HS-5 (cell line): ENCODE measurements around the gene ZNF556.
"Not testable (repeated sequence)": the region's sequence is repeated elsewhere in the genome, so short reads cannot be mapped to it uniquely, and the experiment has no call there.

ENCODE experiments used
- DNase-seq: peaks from one replicate; pipeline ENCODE4 v3.0.0-alpha.2; 2012; ENCODE audit warnings: low read depth

The ZNF556 gene

GRCh38 chr19:2853015-2853606, 14.0 kb upstream of the ZNF556 start:
- no peak for DNase-seq

DNA sequence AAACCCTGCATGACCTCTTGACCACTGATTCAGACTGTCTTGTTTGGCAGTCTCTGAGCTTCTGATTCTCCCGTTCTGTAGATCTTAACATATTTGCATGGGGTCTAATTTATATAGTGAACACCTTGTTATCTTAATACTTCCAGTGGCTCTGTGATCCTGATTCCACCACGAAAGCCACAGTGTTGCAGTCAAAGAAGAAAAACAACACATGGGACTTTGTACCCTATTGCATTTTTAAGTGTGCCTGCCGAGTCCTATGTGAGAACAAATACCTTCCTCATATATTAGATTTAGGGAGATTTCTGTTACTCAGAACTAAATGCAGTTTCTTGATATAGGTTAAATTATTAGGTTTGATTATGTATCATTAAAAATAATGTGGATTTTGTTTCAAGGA, 12.3 kb upstream of the ZNF556 start:
- no peak for DNase-seq

GRCh38 chr19:2856457-2857050, 10.6 kb upstream of the ZNF556 start:
- no peak for DNase-seq

DNA sequence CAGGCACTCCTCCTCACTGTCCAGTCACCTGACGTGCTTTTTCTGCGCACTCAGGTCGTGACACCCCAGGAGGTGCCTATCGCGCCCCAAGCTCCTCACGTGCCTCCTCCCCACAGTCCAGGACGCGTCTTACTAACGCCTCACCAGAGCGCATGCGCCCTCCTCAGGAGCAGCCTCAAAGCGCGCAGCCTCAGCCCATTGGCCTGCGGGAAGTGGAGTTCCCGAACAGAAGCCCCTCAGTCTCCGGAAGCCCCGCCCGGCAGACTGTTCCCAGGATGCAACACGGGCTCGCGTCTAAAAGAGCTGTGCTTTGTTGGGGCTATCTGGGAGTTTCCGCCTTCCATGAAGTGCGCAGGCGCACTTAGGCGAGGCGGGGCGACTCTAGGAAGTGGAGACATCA, 8.3 kb upstream of the ZNF556 start:
- no peak for DNase-seq

DNA sequence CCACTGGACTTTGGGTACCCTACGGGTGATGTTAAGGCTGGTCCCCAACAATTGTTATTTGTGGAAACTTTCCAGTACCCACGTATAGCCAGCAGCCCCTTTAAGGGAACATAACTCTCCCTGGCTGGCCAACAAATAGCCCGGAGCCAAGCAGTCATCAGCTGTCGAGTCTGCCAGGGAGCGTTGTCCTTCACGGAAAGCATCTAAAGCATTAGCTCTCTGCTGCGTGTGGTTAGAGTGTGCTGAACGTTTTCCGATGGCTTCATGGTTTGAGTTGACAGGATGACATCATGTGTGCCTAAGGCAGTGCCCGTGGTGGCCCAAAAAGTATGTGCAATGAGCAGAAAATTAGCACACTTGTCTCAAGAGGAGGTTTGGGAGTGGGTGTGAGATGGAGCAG, 3.3 kb upstream of the ZNF556 start:
- no peak for DNase-seq

GRCh38 chr19:2865334-2866100, 1.6 kb upstream of the ZNF556 start:
- DNase-seq = no peak

DNA sequence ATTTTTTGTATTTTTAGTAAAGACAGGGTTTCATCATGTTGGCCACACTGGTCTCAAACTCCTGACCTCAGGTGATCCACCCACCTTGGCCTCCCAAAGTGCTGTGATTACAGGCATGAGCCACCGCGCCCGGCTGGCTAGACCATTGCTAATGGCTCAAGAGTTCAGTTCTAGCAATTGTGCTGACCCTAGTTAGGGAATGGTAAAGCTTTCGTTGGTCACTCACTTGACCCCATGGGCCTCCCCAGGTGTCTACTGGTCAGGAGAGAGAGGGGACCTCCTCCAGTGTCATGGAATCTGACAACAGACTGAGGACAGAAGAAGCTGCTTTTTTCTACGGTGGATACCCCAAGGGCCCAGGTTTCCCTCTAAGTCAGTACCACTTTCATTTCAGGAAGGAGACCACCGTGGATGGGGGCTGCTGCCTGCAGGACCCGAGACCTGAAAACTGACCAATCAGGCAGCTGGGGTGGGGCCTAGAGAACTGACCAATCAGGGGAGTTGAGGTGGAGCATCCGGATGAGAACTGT, 575 bp upstream of the ZNF556 start:
- no peak for DNase-seq

DNA sequence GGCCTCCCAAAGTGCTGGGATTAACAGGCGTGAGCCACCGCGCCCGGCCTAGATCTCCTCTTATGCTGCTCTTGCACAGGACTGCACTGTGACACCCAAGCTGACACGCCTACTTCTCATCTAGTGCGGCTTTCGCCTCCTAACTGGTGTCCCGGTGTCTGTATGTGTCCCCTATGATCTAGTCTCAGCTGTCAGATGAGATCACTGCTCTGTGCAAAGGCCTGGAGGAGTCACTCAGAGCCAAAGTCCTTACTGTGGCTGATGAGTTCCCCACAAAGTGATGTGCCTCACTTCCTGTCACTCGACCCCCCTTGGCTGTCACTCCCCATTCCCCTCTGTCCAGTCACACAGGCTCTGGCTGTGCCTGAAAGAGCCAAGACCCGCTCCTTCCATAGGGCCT, 2.5 kb downstream of the ZNF556 start:
- DNase-seq = no peak

DNA sequence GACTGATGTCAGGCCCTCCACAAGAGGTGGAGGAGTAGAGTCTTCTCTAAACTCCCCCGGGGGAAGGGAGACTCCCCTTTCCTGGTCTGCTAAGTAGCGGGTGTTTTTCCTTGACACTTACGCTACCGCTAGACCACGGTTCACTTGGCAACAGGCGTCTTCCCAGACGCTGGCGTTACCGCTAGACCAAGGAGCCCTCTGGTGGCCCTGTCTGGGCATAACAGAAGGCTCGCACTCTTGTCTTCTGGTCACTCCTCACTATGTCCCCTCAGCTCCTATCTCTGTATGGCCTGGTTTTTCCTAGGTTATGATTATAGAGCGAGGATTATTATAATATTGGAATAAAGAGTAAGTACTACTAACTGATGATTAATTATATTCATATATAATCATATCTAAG, 5.0 kb downstream of the ZNF556 start:
- not testable (repeated sequence) for DNase-seq

DNA sequence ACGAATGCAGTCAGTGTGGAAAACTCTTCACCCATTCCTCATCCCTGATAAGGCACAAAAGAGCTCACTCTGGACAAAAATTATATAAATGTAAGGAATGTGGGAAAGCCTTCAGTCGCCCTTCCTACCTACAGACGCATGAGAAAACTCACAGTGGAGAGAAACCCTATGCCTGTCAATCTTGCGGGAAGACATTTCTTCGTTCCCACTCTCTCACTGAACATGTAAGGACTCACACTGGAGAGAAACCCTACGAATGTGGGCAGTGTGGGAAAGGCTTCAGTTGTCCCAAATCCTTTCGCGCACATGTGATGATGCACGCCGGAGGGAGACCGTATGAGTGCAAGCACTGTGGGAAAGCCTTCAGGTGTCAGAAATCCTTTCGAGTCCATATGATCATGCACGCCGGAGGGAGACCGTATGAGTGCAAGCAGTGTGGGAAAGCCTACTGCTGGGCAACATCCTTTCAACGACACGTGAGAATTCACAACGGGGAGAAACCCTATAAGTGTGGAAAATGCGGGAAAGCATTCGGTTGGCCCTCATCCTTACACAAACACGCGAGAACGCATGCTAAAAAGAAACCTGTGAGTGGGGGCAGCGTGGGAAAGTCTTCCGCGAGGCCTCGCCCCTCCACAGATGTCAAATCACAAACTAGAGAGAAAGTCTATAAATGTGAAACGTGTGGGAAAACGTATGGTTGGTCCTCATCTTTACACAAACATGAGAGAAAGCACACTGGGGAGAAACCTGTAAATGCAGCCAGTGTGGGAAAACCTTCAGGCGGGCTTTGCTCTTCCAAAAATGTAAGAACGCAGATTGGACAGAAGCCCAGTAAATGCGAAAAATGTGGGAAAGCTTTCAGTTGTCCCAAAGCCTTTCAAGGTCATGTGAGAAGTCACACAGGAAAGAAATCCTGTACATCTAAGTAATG, 10.5 kb downstream of the ZNF556 start:
- no peak for DNase-seq

GRCh38 chr19:2883686-2884439, 16.7 kb downstream of the ZNF556 start:
- no peak for DNase-seq

GRCh38 chr19:2885736-2886135, 18.6 kb downstream of the ZNF556 start:
- DNase-seq = no peak

DNA sequence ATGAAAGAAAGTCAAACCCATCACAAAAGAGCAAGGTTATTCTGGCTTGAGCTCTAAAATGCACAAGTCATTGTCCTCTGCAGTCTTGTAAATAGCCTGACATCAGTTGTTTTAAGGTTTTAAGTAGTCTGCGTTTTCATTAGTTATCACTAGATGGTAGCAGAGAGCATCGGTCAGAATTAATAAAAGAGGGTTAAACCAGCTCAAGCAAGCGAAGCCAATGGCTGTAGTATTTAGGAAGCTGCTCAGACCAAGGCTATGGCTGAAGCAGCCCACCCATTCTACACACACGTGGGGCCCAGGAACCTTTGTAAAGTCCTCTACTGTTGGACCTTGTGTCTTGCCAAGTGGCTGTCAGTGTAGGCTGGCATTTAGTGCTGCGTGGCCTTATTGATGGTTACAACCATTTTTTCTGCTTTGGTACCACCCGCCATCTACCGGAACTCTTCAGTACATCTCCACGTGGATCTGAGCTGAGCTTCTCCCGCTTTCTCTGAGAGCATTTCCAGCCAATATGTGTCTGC, 20.3 kb downstream of the ZNF556 start:
- DNase-seq = peak; percentile 56

GRCh38 chr19:2888731-2889224, 21.6 kb downstream of the ZNF556 start:
- DNase-seq = no peak

GRCh38 chr19:2890531-2890930, 23.4 kb downstream of the ZNF556 start:
- DNase-seq = not testable (repeated sequence)

GRCh38 chr19:2896694-2897093, 29.6 kb downstream of the ZNF556 start:
- DNase-seq = no peak

GRCh38 chr19:2900296-2901252, 33.4 kb downstream of the ZNF556 start, which contains the start of gene ZNF57:
Gene ZNF57 (plus strand): TSS chr19:2900928. CDS start chr19:2901046, 118 bp downstream.
- DNase-seq = peak; percentile 98

- DNase-seq = no peak
Measured at GRCh38 chr19:2902590-2903218, 35.6 kb downstream of the ZNF556 start.

- DNase-seq = not testable (repeated sequence)
Measured at GRCh38 chr19:2903326-2903725, 36.2 kb downstream of the ZNF556 start.
